HepG2 (cell line): ENCODE results near the gene NGDN. TPM values are rescaled to one million over a fixed set of nuclear protein-coding genes. Genes with fewer than 3 reads are reported as not detected.

Source experiments
- CREB1 ChIP-seq, 2 experiments: fragments of 450-650 bp in 1 of 2; IDR thresholded peaks; 2 replicates each; pipeline ENCODE4 v1.6.1; 2016 to 2017; ENCODE audit warnings: control low read depth in 1 of 2, mild to moderate bottlenecking in 1 of 2, missing compliant biosample characterization in 1 of 2, missing genetic modification characterization in 1 of 2
- FOXC1 ChIP-seq: sonication (generic); formaldehyde crosslinking; IDR thresholded peaks from 2 replicates; pipeline ENCODE4 v1.8.0; 2022; ENCODE audit warnings: mild to moderate bottlenecking, missing genetic modification reagents, borderline replicate concordance
- HCFC1 ChIP-seq: fragments of 150-350 bp; IDR thresholded peaks from 2 replicates; pipeline ENCODE4 v1.6.1; 2014; ENCODE audit warnings: low read depth, low read length
- HDAC1 ChIP-seq: sonication (generic); formaldehyde crosslinking; IDR thresholded peaks from 2 replicates; pipeline ENCODE4 v1.5.1; 2020; ENCODE audit warnings: mild to moderate bottlenecking, missing genetic modification reagents
- HIVEP1 ChIP-seq: sonication (generic); formaldehyde crosslinking; IDR thresholded peaks from 2 replicates; pipeline ENCODE4 v1.4.0; 2020; ENCODE audit warnings: mild to moderate bottlenecking, missing genetic modification reagents
- KDM5B ChIP-seq: sonication (generic); formaldehyde crosslinking; IDR thresholded peaks from 2 replicates; pipeline ENCODE4 v1.4.0; 2020; ENCODE audit warnings: missing genetic modification reagents, mild to moderate bottlenecking, borderline replicate concordance
- KLF11 ChIP-seq: IDR thresholded peaks from 2 replicates; pipeline ENCODE4 v1.6.1; 2016; ENCODE audit warnings: missing compliant biosample characterization
- MED8 ChIP-seq: sonication (generic); formaldehyde crosslinking; IDR thresholded peaks from 2 replicates; pipeline ENCODE4 v1.8.1; 2023; ENCODE audit warnings: mild to moderate bottlenecking, missing genetic modification reagents; ENCODE audit not compliant: insufficient replicate concordance
- NR2F1 ChIP-seq, 2 experiments: fragments of 450-650 bp in 1 of 2; formaldehyde crosslinking in 1 of 2; IDR thresholded peaks; 2 replicates each; pipeline versions ENCODE4 v1.5.0 to v1.6.1; 2016 to 2020; ENCODE audit warnings: mild to moderate bottlenecking in 1 of 2, missing compliant biosample characterization in 1 of 2, missing genetic modification reagents in 1 of 2, moderate library complexity in 1 of 2
- POLR2G ChIP-seq: fragments of 200-400 bp; formaldehyde crosslinking; IDR thresholded peaks from 2 replicates; pipeline ENCODE4 v1.6.1; 2018; ENCODE audit warnings: mild to moderate bottlenecking, low read depth, low read length, moderate library complexity
- REPIN1 ChIP-seq: sonication (generic); formaldehyde crosslinking; IDR thresholded peaks from 2 replicates; pipeline ENCODE4 v1.8.0; 2022; ENCODE audit warnings: missing genetic modification reagents, low read depth, mild to moderate bottlenecking, borderline replicate concordance
- SMAD1 ChIP-seq: sonication (generic); formaldehyde crosslinking; IDR thresholded peaks from 2 replicates; pipeline ENCODE4 v1.4.0; 2020; ENCODE audit warnings: missing genetic modification reagents, low read depth, mild to moderate bottlenecking, borderline replicate concordance
- SMARCC2 ChIP-seq: fragments of 450-650 bp; IDR thresholded peaks from 2 replicates; pipeline ENCODE4 v1.6.1; 2017; ENCODE audit warnings: antibody characterized with exemption, mild to moderate bottlenecking
- ZNF143 ChIP-seq: sonication (generic); formaldehyde crosslinking; IDR thresholded peaks from 2 replicates; pipeline ENCODE4 v1.4.0; 2020; ENCODE audit warnings: missing genetic modification reagents
- ZNF251 ChIP-seq: sonication (generic); formaldehyde crosslinking; IDR thresholded peaks from 2 replicates; pipeline ENCODE4 v1.9.0; 2021; ENCODE audit warnings: mild to moderate bottlenecking, missing genetic modification reagents
- ZNF296 ChIP-seq: sonication (generic); formaldehyde crosslinking; conservative IDR thresholded peaks from 2 replicates; pipeline ENCODE4 v1.5.0; 2020; ENCODE audit warnings: mild to moderate bottlenecking, missing genetic modification reagents
- ZNF556 ChIP-seq: sonication (generic); formaldehyde crosslinking; IDR thresholded peaks from 2 replicates; pipeline ENCODE4 v1.4.0; 2020; ENCODE audit warnings: mild to moderate bottlenecking, missing genetic modification reagents, borderline replicate concordance
- ZNF614 ChIP-seq: IDR thresholded peaks from 2 replicates; pipeline ENCODE4 v1.6.1; 2018; ENCODE audit warnings: missing biosample characterization, missing genetic modification reagents, inconsistent platforms, borderline replicate concordance
- ZNF644 ChIP-seq: IDR thresholded peaks from 2 replicates; pipeline ENCODE4 v1.6.1; 2016; ENCODE audit warnings: low read depth
- polyA plus RNA-seq, 8 experiments: library from polyadenylated mRNA; depleted of rRNA in 3 of 8; stranded (reverse) in 7 of 8; unstranded in 1 of 8; fragments of >200 nt; fragmentation: Illumina TruSeq in 4 of 8; extraction: Trizol in 4 of 8; gene quantifications; 2 replicates each; pipeline versions ENCODE4 v1.2.1 to v1.2.3, GENCODE V29; 2011 to 2016; ENCODE audit warnings: low read depth in 4 of 8, missing spikeins in 1 of 8, mixed read lengths in 1 of 8; ENCODE audit not compliant: insufficient read depth in 1 of 8
- total RNA-seq, 5 experiments: library from RNA; depleted of rRNA; stranded (reverse); fragments of >200 nt; fragmentation: Illumina TruSeq; extraction: Trizol; gene quantifications; 2 replicates each; pipeline ENCODE4 v1.2.3, GENCODE V29; 2016; ENCODE audit warnings: low read depth in 1 of 5
- TF ChIP-seq, protein P1 (sequence below): sonication (generic); formaldehyde crosslinking; IDR thresholded peaks from 2 replicates; pipeline ENCODE4 v1.9.0; 2021; ENCODE audit warnings: missing genetic modification reagents, mild to moderate bottlenecking, borderline replicate concordance
- TF ChIP-seq, protein P2 (sequence below): sonication (generic); formaldehyde crosslinking; IDR thresholded peaks from 2 replicates; pipeline ENCODE4 v1.8.0; 2022; ENCODE audit warnings: mild to moderate bottlenecking, missing genetic modification reagents; ENCODE audit not compliant: insufficient replicate concordance
- TF ChIP-seq, protein P3 (sequence below): fragments of 450-650 bp; IDR thresholded peaks from 2 replicates; pipeline ENCODE4 v1.6.1; 2017; ENCODE audit warnings: mild to moderate bottlenecking
- TF ChIP-seq, protein P4 (sequence below): sonication (generic); formaldehyde crosslinking; IDR thresholded peaks from 2 replicates; pipeline ENCODE4 v1.5.1; 2020; ENCODE audit warnings: missing genetic modification reagents, mild to moderate bottlenecking, borderline replicate concordance

The NGDN gene
- total and polyA plus RNA-seq, 2 of the 13 experiments (the other 11 are each of a cell fraction or from before 2014, with no cell fraction given), result 154 to 216 TPM

DNA sequence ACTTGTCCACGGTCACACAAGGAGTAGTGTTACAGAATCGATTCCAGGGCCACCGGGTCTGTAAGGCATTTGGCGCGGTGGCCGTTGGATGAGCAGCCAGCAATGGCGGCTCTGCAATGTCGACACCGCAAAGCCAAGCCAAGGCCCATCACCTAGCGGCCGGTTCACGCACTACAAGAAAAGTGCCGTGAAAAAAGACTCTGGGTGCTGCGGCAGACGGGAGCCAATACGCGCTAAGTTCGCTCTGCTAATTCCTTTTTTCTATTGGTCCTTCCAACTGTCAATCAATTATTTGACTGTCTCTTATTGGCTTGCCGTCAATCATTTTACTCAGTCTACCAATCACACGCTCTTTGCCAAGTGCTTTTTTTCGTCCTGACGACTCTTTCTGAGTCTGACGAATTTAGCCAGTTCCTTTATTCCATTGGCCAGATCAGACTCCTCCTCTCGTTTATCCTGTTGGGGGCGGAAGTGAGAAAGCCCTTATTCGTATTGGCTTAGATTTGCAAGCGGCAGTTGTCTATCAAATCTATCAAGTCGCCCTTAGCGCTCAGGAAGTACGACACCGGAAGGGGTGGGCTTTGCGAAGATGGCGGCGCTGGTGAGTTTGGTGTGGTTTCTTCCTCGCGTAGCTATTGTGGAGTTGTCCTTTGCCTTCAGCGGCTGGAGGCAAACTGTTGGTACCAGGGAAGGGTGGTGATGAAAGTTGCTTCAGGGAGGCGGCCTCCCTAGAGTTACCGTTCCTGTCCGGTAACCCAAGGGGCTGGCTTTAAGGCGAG, at the start of gene NGDN (continued):
- TF ChIP-seq ZNF251 (CRISPR knock-in tag) (peak; percentile 27; the same call in 1 of the 2 replicates), MED8 (CRISPR knock-in tag) (no peak), ZNF644 (CRISPR knock-in tag) (peak; percentile 96), REPIN1 (CRISPR knock-in tag) (peak; percentile 83), ZNF143 (CRISPR knock-in tag) (peak; percentile 60), KDM5B (CRISPR knock-in tag) (peak; percentile 94; the same call in 1 of the 2 replicates), POLR2G (peak; percentile 100), HDAC1 (peak; percentile 99), FOXC1 (CRISPR knock-in tag) (peak; percentile 92; the same call in 1 of the 2 replicates), ZNF614 (CRISPR knock-in tag) (peak; percentile 96), HIVEP1 (CRISPR knock-in tag) (peak; percentile 39; the same call in 1 of the 2 replicates), KLF11 (CRISPR knock-in tag) (peak; percentile 80; the same call in 1 of the 2 replicates), NR2F1 (CRISPR knock-in tag; IDR thresholded peaks at IDR 0.05) (peak in 1 of 2 experiments; percentile 0; a peak in 1 of 4 replicates), ZNF296 (CRISPR knock-in tag) (peak; percentile 95), HCFC1 (peak; percentile 79), ZNF556 (CRISPR knock-in tag) (peak; percentile 41; the same call in 1 of the 2 replicates), SMAD1 (CRISPR knock-in tag) (peak; percentile 89), CREB1 (IDR thresholded peaks at IDR 0.05) (peak; percentile 94), CREB1 (CRISPR knock-in tag; IDR thresholded peaks at IDR 0.05) (peak; percentile 99), SMARCC2 (no peak)
- TF ChIP-seq, protein P1, sequence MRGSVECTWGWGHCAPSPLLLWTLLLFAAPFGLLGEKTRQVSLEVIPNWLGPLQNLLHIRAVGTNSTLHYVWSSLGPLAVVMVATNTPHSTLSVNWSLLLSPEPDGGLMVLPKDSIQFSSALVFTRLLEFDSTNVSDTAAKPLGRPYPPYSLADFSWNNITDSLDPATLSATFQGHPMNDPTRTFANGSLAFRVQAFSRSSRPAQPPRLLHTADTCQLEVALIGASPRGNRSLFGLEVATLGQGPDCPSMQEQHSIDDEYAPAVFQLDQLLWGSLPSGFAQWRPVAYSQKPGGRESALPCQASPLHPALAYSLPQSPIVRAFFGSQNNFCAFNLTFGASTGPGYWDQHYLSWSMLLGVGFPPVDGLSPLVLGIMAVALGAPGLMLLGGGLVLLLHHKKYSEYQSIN (CRISPR knock-in tag), result no peak; the same call in 1 of the 2 replicates
- TF ChIP-seq, protein P2, sequence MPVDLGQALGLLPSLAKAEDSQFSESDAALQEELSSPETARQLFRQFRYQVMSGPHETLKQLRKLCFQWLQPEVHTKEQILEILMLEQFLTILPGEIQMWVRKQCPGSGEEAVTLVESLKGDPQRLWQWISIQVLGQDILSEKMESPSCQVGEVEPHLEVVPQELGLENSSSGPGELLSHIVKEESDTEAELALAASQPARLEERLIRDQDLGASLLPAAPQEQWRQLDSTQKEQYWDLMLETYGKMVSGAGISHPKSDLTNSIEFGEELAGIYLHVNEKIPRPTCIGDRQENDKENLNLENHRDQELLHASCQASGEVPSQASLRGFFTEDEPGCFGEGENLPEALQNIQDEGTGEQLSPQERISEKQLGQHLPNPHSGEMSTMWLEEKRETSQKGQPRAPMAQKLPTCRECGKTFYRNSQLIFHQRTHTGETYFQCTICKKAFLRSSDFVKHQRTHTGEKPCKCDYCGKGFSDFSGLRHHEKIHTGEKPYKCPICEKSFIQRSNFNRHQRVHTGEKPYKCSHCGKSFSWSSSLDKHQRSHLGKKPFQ, result peak; percentile 84
- TF ChIP-seq, protein P3, sequence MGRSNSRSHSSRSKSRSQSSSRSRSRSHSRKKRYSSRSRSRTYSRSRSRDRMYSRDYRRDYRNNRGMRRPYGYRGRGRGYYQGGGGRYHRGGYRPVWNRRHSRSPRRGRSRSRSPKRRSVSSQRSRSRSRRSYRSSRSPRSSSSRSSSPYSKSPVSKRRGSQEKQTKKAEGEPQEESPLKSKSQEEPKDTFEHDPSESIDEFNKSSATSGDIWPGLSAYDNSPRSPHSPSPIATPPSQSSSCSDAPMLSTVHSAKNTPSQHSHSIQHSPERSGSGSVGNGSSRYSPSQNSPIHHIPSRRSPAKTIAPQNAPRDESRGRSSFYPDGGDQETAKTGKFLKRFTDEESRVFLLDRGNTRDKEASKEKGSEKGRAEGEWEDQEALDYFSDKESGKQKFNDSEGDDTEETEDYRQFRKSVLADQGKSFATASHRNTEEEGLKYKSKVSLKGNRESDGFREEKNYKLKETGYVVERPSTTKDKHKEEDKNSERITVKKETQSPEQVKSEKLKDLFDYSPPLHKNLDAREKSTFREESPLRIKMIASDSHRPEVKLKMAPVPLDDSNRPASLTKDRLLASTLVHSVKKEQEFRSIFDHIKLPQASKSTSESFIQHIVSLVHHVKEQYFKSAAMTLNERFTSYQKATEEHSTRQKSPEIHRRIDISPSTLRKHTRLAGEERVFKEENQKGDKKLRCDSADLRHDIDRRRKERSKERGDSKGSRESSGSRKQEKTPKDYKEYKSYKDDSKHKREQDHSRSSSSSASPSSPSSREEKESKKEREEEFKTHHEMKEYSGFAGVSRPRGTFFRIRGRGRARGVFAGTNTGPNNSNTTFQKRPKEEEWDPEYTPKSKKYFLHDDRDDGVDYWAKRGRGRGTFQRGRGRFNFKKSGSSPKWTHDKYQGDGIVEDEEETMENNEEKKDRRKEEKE, result no peak
- TF ChIP-seq, protein P4, sequence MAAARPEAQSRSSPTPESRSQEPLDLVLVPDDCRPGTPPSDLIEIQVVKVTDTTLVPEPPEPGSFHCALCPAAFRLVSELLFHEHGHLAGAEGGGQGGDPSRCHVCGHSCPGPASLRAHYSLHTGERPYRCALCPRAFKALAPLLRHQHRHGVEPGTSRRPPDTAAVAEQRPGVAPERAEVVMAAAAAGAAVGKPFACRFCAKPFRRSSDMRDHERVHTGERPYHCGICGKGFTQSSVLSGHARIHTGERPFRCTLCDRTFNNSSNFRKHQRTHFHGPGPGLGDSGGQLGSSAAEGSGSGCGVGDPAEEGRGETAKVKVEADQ (CRISPR knock-in tag), result peak; percentile 95
